Measurements from ENCODE around the gene SLC4A11.
A peak's percentile ranks its signal among the peaks of the same experiment; 100 is the strongest.
"Not testable (repeated sequence)": the region's sequence is repeated elsewhere in the genome, so short reads cannot be mapped to it uniquely, and the experiment has no call there.

The SLC4A11 gene

GRCh38 chr20:3203315-3204123 is 35.5 kb downstream of the SLC4A11 start:
- peak in 6 of 56 donors; percentile 14 to 47 (median 32) for DNase-seq

DNA sequence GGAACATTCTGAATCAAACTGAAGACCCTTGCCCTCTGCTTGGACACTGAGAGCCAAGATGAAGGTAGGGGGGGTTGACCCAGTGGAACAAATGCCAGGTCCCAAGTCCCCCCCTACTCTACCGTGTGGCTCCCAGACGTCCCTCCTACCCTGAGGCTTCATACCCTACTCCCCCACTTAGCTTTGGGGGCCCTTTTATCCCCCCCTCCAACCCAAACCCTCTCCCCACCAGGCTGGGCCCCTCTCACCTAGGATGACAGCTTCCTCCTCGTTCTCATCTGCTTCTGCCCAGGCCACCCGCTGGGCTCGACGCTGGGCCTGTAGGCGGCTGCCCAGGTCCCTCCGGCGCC is 36.0 kb downstream of the SLC4A11 start:
- DNase-seq, result no peak

DNA sequence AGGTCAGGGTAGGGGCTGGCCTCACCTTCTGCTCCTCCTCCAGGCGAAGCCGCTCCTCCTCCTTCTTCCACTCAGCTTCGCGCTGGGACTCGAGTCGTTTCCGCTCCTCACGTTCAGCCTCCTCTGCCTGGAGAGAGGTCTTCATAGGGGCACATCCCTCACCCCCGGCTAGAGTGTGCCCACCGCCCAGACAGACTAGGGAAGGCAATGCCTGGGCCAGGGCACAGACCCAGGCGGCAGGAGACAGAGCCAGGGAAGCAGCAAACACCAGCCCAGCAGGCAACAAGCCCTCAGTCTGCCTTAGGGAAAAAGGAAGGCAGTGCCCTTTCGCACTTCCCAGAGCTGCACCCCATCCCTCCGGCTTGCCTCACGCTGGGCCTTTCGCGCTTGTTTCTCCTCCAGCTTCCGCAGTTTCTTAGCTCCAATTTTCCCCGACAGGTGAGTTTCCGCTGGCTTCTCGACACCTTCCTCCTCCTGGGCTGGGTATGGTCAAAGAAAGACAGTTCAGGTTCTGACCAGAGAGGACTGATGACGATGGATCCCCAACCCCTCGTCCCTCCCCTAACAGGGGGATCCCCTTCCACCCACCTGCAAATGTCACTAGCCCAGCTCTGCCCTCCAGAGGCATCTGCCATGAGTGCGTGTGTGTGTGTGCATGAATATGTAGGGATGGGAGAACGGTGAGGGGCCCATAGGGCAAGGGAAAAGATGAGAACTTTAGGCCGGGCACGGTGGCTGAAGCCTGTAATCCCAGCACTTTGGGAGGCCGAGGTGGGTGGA is 38.8 kb downstream of the SLC4A11 start:
- DNase-seq, result no peak

GRCh38 chr20:3199206-3199605 is 39.8 kb downstream of the SLC4A11 start:
- DNase-seq, result no peak

DNA sequence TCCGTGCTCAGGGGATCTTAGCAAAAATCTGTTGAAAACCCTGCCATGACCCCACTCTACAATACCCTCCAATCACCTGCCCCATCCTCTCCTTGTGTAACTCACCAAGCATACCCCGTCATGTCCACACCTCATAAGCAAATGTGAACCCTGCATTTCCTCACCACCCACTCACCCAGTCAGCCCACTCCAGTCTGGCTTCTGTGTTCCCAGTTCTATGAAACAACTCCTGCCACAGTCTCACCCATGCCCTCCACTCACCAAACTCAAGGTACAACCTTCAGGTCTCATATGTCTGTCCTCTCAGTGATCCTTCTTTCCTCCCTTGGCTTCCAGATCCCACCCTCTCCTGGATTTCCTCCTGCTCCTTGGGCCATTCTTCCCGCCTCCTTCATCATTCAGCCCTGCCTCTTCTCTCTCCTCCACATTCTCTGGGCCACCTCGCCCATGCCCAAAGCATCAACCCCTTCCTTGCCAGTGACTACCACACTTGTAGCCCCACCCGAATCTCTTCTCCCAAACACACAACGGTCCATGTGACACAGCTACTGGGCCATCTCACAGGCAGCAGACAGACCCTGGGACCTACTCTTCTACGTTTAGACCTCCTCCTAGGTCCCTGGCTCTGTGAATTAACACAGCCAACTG is 43.3 kb downstream of the SLC4A11 start:
- DNase-seq, result no peak

- no peak for DNase-seq
These were observed 44.2 kb downstream of the SLC4A11 start for GRCh38 chr20:3194617-3195280.

DNA sequence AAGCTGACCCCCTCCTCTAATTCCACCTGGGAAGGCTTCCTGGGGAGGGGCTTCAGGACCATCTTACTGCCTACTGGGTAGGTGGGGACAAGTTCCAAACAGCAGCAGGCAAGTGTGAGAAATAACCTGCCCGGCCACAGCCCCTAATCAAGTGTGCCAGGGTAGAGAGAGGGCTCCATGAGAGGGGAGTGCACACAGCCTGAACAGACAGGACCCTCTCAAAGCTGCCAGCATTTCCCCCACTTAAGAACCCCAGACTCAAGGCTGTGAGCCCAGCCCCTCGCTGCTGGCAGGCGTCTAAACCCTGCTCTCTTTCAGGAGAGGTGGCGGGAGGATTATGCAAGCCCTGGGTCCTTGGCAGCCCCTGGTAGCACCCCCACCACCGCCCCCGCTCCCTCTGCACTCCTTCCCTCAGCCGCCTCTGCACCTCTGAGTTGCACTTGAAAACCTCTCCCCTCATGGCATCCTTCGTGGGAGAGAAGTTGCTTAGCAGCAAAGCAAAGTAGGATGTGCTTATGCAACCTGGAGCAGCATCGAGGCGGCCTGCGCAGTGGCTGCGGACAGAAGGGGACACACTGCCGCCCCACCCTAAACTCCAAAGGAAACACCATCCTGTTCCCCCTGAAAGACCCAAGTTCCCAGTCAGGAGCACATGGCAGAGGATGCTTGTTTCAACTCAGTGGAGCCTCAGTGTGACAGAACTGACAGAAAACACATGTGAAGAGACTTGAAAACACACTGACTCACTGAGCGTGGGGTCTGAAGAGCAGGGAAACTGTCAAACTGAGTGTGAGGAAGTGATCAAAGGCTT is 45.0 kb downstream of the SLC4A11 start:
- DNase-seq, result peak in 15 of 56 donors; percentile 12 to 70 (median 33)

- no peak for DNase-seq
These were observed 46.6 kb downstream of the SLC4A11 start for GRCh38 chr20:3192226-3193015.

GRCh38 chr20:3190681-3191111 is 48.3 kb downstream of the SLC4A11 start:
- no peak for DNase-seq

GRCh38 chr20:3189561-3190131 is 49.3 kb downstream of the SLC4A11 start:
- DNase-seq, result peak in 5 of 56 donors; percentile 17 to 56 (median 28)

GRCh38 chr20:3188823-3189413 is 50.1 kb downstream of the SLC4A11 start:
- DNase-seq, result no peak

GRCh38 chr20:3187861-3188260 is 51.1 kb downstream of the SLC4A11 start:
- DNase-seq, result not testable (repeated sequence)

GRCh38 chr20:3183896-3184612 is 54.9 kb downstream of the SLC4A11 start:
- no peak for DNase-seq

- not testable (repeated sequence) for DNase-seq
These were observed 56.6 kb downstream of the SLC4A11 start for GRCh38 chr20:3182429-3182828.

- DNase-seq, result no peak
These were observed 57.7 kb downstream of the SLC4A11 start for GRCh38 chr20:3181270-3181669.

DNA sequence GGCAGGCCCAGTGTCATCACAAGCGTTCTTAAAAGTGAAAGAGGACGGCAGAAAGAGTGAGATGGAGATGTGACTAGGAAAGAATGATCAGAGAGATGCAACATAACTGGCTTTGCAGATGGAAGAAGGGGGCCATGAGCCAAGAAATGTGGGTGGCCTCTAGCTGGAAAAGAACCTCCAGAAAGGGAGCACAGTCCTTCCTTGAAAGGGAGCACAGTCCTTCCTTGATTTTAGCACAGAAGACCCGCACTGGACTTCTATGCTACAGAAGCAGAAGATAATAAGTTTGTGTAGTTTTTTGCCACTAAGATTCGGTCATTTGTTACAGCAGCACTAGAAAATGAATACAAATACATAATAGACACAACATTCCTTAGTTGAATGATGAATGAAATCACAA is 58.7 kb downstream of the SLC4A11 start:
- DNase-seq, result no peak

DNA sequence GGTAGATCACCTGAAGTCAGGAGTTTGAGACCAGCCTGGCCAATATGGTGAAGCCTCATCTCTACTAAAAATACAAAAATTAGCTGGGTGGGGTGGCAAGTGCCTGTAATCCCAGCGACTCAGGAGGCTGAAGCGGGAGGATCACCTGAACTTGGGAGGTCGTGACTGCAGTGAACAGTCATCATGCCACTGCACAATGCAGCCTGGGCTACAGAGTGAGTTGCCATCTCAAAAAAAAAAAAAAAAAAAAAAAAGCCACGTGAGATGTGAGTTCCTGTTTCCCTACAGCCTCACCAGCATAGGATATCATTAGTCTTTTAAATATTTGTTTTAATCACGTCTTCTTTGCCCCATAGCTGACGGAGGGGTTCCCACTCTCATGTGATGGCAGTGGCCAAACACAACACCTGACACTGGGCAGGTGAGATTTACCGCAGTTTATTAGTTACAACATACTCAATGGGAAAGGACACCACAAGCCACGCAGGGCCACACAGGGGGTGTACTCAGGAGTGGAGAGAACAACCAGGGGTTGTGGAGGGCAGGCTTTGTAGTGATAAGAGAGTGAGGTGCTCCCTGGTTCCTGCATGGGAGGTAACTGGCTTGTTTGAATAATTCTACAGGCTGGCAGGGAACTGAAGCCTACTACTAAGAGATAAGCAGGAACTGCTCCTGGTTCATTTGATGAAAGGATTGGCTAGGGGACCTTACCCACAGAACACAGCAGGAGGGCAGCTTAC is 61.1 kb downstream of the SLC4A11 start:
- DNase-seq, result no peak
